IPS DF 6.9 (cell line): ENCODE measurements around the gene CACNA1I.

Source experiments
- DNase-seq: peaks from one replicate; pipeline ENCODE4 v3.0.0-alpha.2; 2013; ENCODE audit warnings: low read depth, low spot score
- H3K27ac ChIP-seq: one replicate; pipeline ENCODE4 v1.5.1; 2013; ENCODE audit warnings: low read length, control low read depth
- H3K27me3 ChIP-seq: 2 replicates; pipeline ENCODE4 v1.6.1; 2013; ENCODE audit warnings: mild to moderate bottlenecking, low read length; ENCODE audit not compliant: control insufficient read depth, insufficient read depth
- H3K36me3 ChIP-seq: 2 replicates; pipeline ENCODE4 v1.6.1; 2013; ENCODE audit warnings: low read length; ENCODE audit not compliant: control insufficient read depth, insufficient read depth
- H3K4me1 ChIP-seq: 2 replicates; pipeline ENCODE4 v1.6.1; 2013; ENCODE audit warnings: low read length; ENCODE audit not compliant: control insufficient read depth, insufficient read depth
- H3K4me3 ChIP-seq: 2 replicates; pipeline ENCODE4 v1.5.1; 2013; ENCODE audit warnings: mild to moderate bottlenecking, low read length
- H3K9me3 ChIP-seq: 2 replicates; pipeline ENCODE4 v1.6.1; 2013; ENCODE audit warnings: low read length, inconsistent platforms; ENCODE audit not compliant: control insufficient read depth, insufficient read depth
- WGBS: extraction: QIAGEN DNeasy Blood & Tissue Kit; methylation state at CpG from one replicate; pipeline ENCODE4 v1.1.7; 2013; ENCODE audit warnings: mixed read lengths, missing lambda C conversion rate; ENCODE audit not compliant: insufficient read length, insufficient coverage; 5-methylcytosine and 5-hydroxymethylcytosine counted together

Gene CACNA1I

GRCh38 chr22:39684702-39685281 is 114.2 kb downstream of the CACNA1I start:
- Histone ChIP-seq H3K9me3 (no peaks in the 10 kb centered on the region), H3K4me3 (no peak overlapping the region), H3K4me1 (no peaks in the 10 kb centered on the region; the same call in 1 of the 2 replicates), H3K27me3 (no peaks in the 10 kb centered on the region), H3K36me3 (no peaks in the 10 kb centered on the region), H3K27ac (no peak overlapping the region)
- WGBS, result no CpG with 5 or more reads among the region's 12 CpGs
- no peak for DNase-seq

GRCh38 chr22:39685336-39686177 is 115.0 kb downstream of the CACNA1I start:
- no peaks in the 10 kb centered on the region for H3K27me3 ChIP-seq

GRCh38 chr22:39686178-39686620 is 115.6 kb downstream of the CACNA1I start:
- Histone ChIP-seq H3K9me3 (no peaks in the 10 kb centered on the region), H3K27ac (no peak overlapping the region), H3K4me3 (no peak overlapping the region), H3K4me1 (peaks cover 1% of the 10 kb centered on the region; the same call in 1 of the 2 replicates), H3K27me3 (no peaks in the 10 kb centered on the region), H3K36me3 (no peaks in the 10 kb centered on the region)
- no CpG with 5 or more reads among the region's 39 CpGs for whole genome bisulfite sequencing
- DNase-seq, result no peak

More at GRCh38 chr22:39685336-39686177, 115.0 kb downstream of the CACNA1I start:
- DNase-seq, result no peak
- no CpG with 5 or more reads among the region's 77 CpGs for WGBS
- Histone ChIP-seq H3K4me3 (no peak overlapping the region), H3K9me3 (no peaks in the 10 kb centered on the region), H3K36me3 (no peaks in the 10 kb centered on the region), H3K4me1 (no peaks in the 10 kb centered on the region; the same call in 1 of the 2 replicates), H3K27ac (no peak overlapping the region)

GRCh38 chr22:39686776-39687525 is 116.4 kb downstream of the CACNA1I start:
- Histone ChIP-seq H3K27me3 (no peaks in the 10 kb centered on the region), H3K4me3 (no peak overlapping the region), H3K27ac (no peak overlapping the region), H3K36me3 (no peaks in the 10 kb centered on the region), H3K9me3 (no peaks in the 10 kb centered on the region), H3K4me1 (peaks cover 1% of the 10 kb centered on the region; the same call in 1 of the 2 replicates)
- WGBS, result no CpG with 5 or more reads among the region's 17 CpGs
- no peak for DNase-seq

- Histone ChIP-seq H3K36me3 (no peaks in the 10 kb centered on the region), H3K4me3 (no peak overlapping the region), H3K27me3 (no peaks in the 10 kb centered on the region), H3K4me1 (peaks cover 1% of the 10 kb centered on the region; the same call in 1 of the 2 replicates), H3K27ac (no peak overlapping the region), H3K9me3 (no peaks in the 10 kb centered on the region)
- no CpG with 5 or more reads among the region's 13 CpGs for WGBS
- DNase-seq, result no peak
Measured at GRCh38 chr22:39688186-39688785, 117.7 kb downstream of the CACNA1I start.

- H3K36me3 ChIP-seq, result no peaks in the 10 kb centered on the region
- no peak overlapping the region for H3K4me3 ChIP-seq
- whole genome bisulfite sequencing, result no CpG with 5 or more reads among the region's 10 CpGs
Measured at GRCh38 chr22:39689421-39689820, 118.9 kb downstream of the CACNA1I start.

GRCh38 chr22:39690881-39691605 is 120.5 kb downstream of the CACNA1I start:
- H3K9me3 ChIP-seq, result no peaks in the 10 kb centered on the region
- no peak for DNase-seq
- H3K4me3 ChIP-seq, result no peak overlapping the region
- H3K27ac ChIP-seq, result no peak overlapping the region
- WGBS, result no CpG with 5 or more reads among the region's 25 CpGs
- H3K27me3 ChIP-seq, result no peaks in the 10 kb centered on the region
- H3K36me3 ChIP-seq, result no peaks in the 10 kb centered on the region
- peaks cover 1% of the 10 kb centered on the region; the same call in 1 of the 2 replicates for H3K4me1 ChIP-seq

More at GRCh38 chr22:39689421-39689820, 118.9 kb downstream of the CACNA1I start:
- H3K27me3 ChIP-seq, result no peaks in the 10 kb centered on the region
- H3K27ac ChIP-seq, result no peak overlapping the region
- H3K4me1 ChIP-seq, result peaks cover 1% of the 10 kb centered on the region; the same call in 1 of the 2 replicates
- DNase-seq, result no peak
- H3K9me3 ChIP-seq, result no peaks in the 10 kb centered on the region

- Histone ChIP-seq H3K9me3 (no peaks in the 10 kb centered on the region), H3K4me1 (peaks cover 1% of the 10 kb centered on the region; the same call in 1 of the 2 replicates), H3K27ac (no peak overlapping the region), H3K27me3 (no peaks in the 10 kb centered on the region), H3K36me3 (no peaks in the 10 kb centered on the region), H3K4me3 (no peak overlapping the region)
- no peak for DNase-seq
- no CpG with 5 or more reads among the region's 14 CpGs for WGBS
Measured at GRCh38 chr22:39693943-39694500, 123.5 kb downstream of the CACNA1I start.

GRCh38 chr22:39697790-39698430 is 127.4 kb downstream of the CACNA1I start:
- WGBS, result no CpG with 5 or more reads among the region's 14 CpGs
- no peaks in the 10 kb centered on the region for H3K27me3 ChIP-seq
- no peak for DNase-seq

More at GRCh38 chr22:39697790-39698430, 127.4 kb downstream of the CACNA1I start:
- H3K27ac ChIP-seq, result no peak overlapping the region
- no peak overlapping the region for H3K4me3 ChIP-seq
- H3K4me1 ChIP-seq, result no peaks in the 10 kb centered on the region
- H3K36me3 ChIP-seq, result no peaks in the 10 kb centered on the region
- no peaks in the 10 kb centered on the region for H3K9me3 ChIP-seq
